Measurements from ENCODE around the gene FAM124A.

Gene FAM124A

DNA sequence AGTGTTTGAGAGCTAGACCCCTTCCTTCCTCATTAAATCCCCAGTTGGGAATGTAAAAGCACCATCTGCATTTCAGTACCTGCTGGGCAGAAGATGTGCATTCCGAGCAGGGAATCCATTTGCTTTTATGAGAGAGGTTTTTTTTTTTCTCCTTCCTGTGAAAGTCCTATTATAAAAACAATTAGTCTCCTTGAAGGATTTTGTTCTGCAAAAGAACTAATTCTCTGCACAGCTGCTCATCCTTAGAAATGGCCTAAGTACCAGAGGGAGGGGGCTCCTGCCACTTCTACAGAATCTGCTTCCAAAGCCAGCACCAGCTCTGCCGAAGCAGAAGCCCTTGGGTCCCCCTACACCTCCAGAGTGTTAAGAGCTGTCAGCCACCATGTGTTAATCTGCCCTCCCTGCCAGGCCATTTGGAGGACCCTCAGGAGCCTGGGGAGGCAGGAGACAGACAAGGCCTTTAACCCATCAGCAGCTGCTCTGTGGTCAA lies 80.9 kb downstream of the FAM124A start:
- no peak overlapping the region for H3K27ac ChIP-seq
- TF ChIP-seq, protein P1, sequence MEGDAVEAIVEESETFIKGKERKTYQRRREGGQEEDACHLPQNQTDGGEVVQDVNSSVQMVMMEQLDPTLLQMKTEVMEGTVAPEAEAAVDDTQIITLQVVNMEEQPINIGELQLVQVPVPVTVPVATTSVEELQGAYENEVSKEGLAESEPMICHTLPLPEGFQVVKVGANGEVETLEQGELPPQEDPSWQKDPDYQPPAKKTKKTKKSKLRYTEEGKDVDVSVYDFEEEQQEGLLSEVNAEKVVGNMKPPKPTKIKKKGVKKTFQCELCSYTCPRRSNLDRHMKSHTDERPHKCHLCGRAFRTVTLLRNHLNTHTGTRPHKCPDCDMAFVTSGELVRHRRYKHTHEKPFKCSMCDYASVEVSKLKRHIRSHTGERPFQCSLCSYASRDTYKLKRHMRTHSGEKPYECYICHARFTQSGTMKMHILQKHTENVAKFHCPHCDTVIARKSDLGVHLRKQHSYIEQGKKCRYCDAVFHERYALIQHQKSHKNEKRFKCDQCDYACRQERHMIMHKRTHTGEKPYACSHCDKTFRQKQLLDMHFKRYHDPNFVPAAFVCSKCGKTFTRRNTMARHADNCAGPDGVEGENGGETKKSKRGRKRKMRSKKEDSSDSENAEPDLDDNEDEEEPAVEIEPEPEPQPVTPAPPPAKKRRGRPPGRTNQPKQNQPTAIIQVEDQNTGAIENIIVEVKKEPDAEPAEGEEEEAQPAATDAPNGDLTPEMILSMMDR (IDR thresholded peaks at IDR 0.05), result no peak
- DNase-seq (ENCODE audit: low spot score), result no peak
- no peak overlapping the region for H3K4me3 ChIP-seq

DNA sequence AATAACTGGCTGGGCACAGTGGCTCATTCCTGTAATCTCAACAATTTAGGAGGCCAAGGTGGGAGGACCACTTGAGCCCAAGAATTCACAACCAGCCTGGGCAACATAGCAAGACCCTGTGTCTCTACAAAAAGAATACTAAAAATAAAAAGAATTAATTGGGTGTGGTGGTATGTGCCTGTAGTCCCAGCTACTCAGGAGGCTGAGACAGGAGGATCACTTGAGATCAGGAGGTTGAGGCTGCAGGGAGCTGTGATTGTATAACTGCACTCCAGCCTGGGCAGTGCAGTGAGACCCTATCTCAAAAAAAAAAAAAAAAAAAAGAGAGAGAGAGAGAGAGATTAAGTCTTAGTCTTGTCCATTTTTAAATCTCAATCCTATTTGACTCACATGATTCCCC lies 81.7 kb downstream of the FAM124A start:
- TF ChIP-seq, protein P1 (IDR thresholded peaks at IDR 0.05), result no peak
- no peak overlapping the region for H3K27ac ChIP-seq
- H3K4me3 ChIP-seq, result no peak overlapping the region
- DNase-seq (ENCODE audit: low spot score), result no peak

DNA sequence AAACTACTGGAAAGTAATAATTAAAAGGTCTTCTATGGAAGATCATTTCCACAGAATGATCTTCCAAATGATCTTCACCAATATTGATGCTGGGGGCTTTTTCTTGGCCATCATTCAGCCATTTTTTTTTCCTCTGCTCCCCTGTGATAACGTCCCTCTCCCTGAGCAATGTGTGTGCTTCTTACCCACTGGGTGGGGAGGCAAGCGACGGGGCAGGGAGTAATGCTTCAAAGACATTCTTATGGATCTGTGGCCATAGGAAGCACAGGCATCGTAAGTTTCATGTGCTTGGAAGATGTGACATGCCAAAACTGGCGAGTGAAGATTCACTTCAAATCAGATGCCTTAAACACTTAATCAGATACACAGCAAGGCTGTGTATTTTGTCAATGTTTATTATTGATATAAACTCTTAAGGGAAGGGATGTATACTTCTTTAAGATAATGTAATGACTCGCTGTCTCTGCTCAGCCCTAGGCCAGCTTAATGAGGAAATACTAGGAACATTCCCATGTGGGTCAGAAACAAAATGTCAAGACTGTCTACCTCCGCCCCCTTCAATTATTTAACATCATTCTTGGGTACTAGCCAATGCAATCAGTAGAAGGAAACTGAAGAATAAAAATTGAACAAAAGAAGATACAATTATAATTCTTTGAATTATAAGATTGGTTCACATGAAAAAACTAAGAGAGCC lies 83.2 kb downstream of the FAM124A start:
- Histone ChIP-seq H3K27ac (no peak overlapping the region), H3K4me3 (no peak overlapping the region)
- DNase-seq (ENCODE audit: low spot score), result no peak
- TF ChIP-seq, protein P1 (IDR thresholded peaks at IDR 0.05), result no peak

GRCh38 chr13:51308781-51309180 lies 86.6 kb downstream of the FAM124A start:
- Histone ChIP-seq H3K27ac (no peak overlapping the region), H3K4me3 (no peak overlapping the region)
- DNase-seq (ENCODE audit: low spot score), result no peak
- TF ChIP-seq, protein P1 (IDR thresholded peaks at IDR 0.05), result no peak

DNA sequence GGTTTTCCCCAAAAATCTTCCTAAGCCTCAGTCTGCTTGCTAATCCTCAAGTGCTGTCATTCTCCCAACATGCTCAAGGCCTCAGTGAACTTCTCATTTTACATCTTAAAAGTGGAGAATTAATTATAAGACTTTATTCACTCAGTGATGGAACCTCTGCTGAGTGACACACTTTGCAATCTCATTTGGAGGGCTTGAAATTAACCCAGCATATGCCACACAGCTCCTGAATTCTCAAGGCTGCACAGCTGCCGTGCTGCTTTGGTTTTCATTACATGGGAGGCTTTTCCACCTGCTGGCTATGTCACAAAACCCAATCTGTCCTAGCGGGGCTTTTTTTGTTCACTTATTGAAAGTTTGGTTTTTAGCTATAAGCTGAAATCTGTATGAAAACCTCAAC lies 89.0 kb downstream of the FAM124A start:
- no peak overlapping the region for H3K4me3 ChIP-seq
- TF ChIP-seq, protein P1 (IDR thresholded peaks at IDR 0.05), result no peak
- no peak for DNase-seq (ENCODE audit: low spot score)
- no peak overlapping the region for H3K27ac ChIP-seq

GRCh38 chr13:51311957-51312520 lies 89.8 kb downstream of the FAM124A start:
- H3K4me3 ChIP-seq, result no peak overlapping the region
- no peak for DNase-seq (ENCODE audit: low spot score)
- no peak overlapping the region for H3K27ac ChIP-seq
- TF ChIP-seq, protein P1 (IDR thresholded peaks at IDR 0.05), result no peak

GRCh38 chr13:51313619-51314018 lies 91.4 kb downstream of the FAM124A start:
- TF ChIP-seq, protein P1 (IDR thresholded peaks at IDR 0.05), result no peak
- Histone ChIP-seq H3K4me3 (no peak overlapping the region), H3K27ac (no peak overlapping the region)
- DNase-seq (ENCODE audit: low spot score), result no peak

Data from coronary artery (tissue), 2 donors.